NCI-H774 (cell line): ENCODE data around the gene CAB39L.

Experiments
- DNase-seq: peaks from one replicate; lab custom pipeline; 2025; lab: John Stamatoyannopoulos, UW

Gene CAB39L

DNA sequence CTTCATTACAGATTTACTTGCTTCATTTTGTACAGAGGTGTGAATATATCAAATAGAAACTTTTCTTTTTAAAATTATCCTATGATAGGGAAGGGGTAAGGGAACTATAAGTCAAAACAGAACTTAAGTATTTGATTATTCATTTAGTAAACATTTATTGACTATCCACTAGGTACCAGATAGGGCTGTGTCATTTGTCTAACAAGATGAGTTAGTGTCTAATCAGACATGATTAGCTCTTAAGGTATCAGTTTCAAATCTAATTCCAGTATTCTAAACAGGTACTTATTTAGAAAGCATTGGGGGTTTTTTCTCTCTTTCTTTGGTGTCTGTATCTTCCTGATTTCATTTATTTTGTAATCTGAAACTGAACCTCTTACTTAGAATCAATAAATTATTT, 164.0 kb downstream of the CAB39L start:
- no peak for DNase-seq

DNA sequence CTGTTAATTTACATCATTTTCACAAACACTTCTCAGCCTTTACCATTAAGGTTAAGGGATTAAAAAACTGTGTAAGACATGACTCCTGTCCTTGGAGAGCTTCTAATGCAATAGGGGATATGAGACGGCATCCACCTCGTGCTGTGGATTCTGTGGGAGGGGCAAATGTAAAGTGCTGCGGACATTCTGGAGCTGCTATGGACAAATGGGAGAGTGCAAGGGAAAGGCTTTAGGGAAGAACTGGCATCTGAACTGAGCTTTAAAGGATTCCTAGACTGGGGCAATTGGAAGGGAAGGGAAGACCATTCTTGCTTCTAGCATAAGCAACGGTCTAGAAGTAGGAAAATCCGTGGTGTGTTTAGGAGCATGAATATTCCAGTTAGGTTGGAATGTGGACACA, 164.8 kb downstream of the CAB39L start:
- DNase-seq = no peak

GRCh38 chr13:49278211-49278610, 165.7 kb downstream of the CAB39L start:
- no peak for DNase-seq

- DNase-seq = no peak
These were observed 171.6 kb downstream of the CAB39L start for GRCh38 chr13:49272296-49272695.

GRCh38 chr13:49271264-49271663, 172.6 kb downstream of the CAB39L start:
- DNase-seq = no peak

GRCh38 chr13:49265822-49266221, 178.0 kb downstream of the CAB39L start:
- no peak for DNase-seq

- DNase-seq = no peak
These were observed 181.2 kb downstream of the CAB39L start for GRCh38 chr13:49262634-49263033.

- DNase-seq = no peak
These were observed 184.3 kb downstream of the CAB39L start for GRCh38 chr13:49259586-49259985.
